NB4 (cell line): ENCODE results near the gene MIA3.

Source experiments
- DNase-seq: peaks from one replicate; pipeline ENCODE4 v3.0.0; 2010; ENCODE audit warnings: low read depth
- H3K4me3 ChIP-seq: one replicate; pipeline ENCODE4 v1.5.1; 2011; ENCODE audit warnings: mild to moderate bottlenecking, low read depth, low read length, moderate library complexity
- CTCF ChIP-seq: IDR thresholded peaks from one replicate; pipeline ENCODE4 v1.5.1; 2012; ENCODE audit warnings: low read depth, low read length
- MAX ChIP-seq: IDR thresholded peaks from 2 replicates; pipeline ENCODE4 v1.6.1; 2011; ENCODE audit warnings: low read depth, low read length
- MYC ChIP-seq: IDR thresholded peaks from 2 replicates; pipeline ENCODE4 v1.6.1; 2011; ENCODE audit warnings: low read depth, low read length
- POLR2A ChIP-seq: IDR thresholded peaks from 2 replicates; pipeline ENCODE4 v1.6.1; 2011; ENCODE audit warnings: mild to moderate bottlenecking; ENCODE audit not compliant: insufficient read length; ENCODE audit errors: extremely low read depth

Gene MIA3

GRCh38 chr1:222616525-222616924 is 1.4 kb upstream of the MIA3 start:
- TF ChIP-seq MAX, result no peak
- no peak for TF ChIP-seq CTCF
- TF ChIP-seq POLR2A, result no peak
- TF ChIP-seq MYC, result no peak
- H3K4me3 ChIP-seq, result no peak overlapping the region
- no peak for DNase-seq

GRCh38 chr1:222617367-222617951 is 438 bp upstream of the MIA3 start:
- peak overlapping the region; percentile 43 for H3K4me3 ChIP-seq
- DNase-seq, result peak; percentile 90
- no peak for TF ChIP-seq CTCF
- TF ChIP-seq POLR2A, result no peak
- no peak for TF ChIP-seq MAX
- no peak for TF ChIP-seq MYC

GRCh38 chr1:222618880-222619596 is 1.1 kb downstream of the MIA3 start:
- H3K4me3 ChIP-seq, result peak overlapping the region; percentile 85
- DNase-seq, result peak; percentile 63
- TF ChIP-seq CTCF (no peak), MYC (no peak), POLR2A (no peak), MAX (no peak)

- no peak overlapping the region for H3K4me3 ChIP-seq
- TF ChIP-seq POLR2A (no peak), CTCF (no peak), MAX (no peak), MYC (no peak)
- DNase-seq, result peak; percentile 63
Observed at GRCh38 chr1:222620566-222620965, 2.7 kb downstream of the MIA3 start.

- TF ChIP-seq CTCF (no peak), MYC (no peak), MAX (no peak), POLR2A (no peak)
Observed at GRCh38 chr1:222622765-222623164, 4.9 kb downstream of the MIA3 start.

More at GRCh38 chr1:222622765-222623164, 4.9 kb downstream of the MIA3 start:
- H3K4me3 ChIP-seq, result no peak overlapping the region
- DNase-seq, result no peak
